ENCODE results near the gene SPOP. TPM values are rescaled to one million over a fixed set of nuclear protein-coding genes. Genes with fewer than 3 reads are reported as not detected.
A peak's percentile ranks its signal among the peaks of the same experiment; 100 is the strongest.

SPOP gene
- total and polyA plus RNA-seq, 9 of the 15 experiments (the other 6 are each of a cell fraction or from before 2014, with no cell fraction given), result 34.2 to 65.9 (median 39.7) TPM

DNA sequence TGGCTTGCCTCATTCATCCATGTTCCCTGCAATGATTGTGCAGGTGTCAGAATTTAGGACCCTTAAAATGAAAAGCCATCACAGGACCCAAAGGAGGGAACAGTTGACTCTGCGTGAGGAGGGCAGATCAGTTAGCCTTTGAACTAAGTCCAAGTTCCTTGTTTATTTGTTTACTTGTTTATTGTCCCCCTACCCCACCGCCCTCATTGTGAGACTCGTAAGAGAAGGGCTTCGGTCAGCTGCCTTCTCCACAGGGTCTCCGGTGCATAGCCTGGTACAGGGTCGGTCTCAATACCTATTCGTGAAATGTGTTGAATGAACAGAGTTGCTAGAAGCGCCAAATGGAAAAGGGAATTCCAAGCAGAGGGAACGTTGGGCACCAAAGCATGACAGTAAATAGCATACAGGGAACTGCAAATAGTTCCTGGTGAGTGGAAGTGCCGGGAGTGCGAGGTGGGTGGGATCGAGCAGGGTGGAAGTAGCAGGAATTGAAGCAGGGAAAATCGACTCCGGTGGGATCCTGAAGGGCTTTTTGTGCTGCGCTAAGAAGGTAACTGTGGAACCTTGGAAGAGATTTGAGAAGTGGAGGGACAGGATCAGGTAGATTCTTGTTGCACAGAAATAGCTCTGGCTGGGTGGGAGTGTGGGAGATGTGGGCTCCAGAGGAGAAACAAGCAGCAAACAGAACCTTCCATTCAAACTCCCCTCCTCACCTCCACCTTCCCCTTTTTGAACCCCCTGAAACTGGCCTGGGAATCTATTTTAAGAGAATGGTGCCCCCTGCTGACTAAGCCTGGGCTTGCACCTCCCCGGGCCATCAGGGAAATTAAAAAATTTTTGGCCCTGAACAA lies 17.2 kb upstream of the SPOP start (continued):
- TF ChIP-seq, protein P1, sequence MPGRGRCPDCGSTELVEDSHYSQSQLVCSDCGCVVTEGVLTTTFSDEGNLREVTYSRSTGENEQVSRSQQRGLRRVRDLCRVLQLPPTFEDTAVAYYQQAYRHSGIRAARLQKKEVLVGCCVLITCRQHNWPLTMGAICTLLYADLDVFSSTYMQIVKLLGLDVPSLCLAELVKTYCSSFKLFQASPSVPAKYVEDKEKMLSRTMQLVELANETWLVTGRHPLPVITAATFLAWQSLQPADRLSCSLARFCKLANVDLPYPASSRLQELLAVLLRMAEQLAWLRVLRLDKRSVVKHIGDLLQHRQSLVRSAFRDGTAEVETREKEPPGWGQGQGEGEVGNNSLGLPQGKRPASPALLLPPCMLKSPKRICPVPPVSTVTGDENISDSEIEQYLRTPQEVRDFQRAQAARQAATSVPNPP (IDR thresholded peaks at IDR 0.05; ENCODE audit: borderline replicate concordance, insufficient read depth, insufficient read length), result no peak
- TF ChIP-seq ARID2 (IDR thresholded peaks at IDR 0.05) (peak; percentile 90), COPS2 (conservative IDR thresholded peaks at IDR 0.05) (no peak), ZNF384 (IDR thresholded peaks at IDR 0.05; ENCODE audit: low read depth, low read length) (no peak), GABPA (tag; conservative IDR thresholded peaks at IDR 0.05; ENCODE audit: low read depth) (no peak), FOS (IDR thresholded peaks at IDR 0.05; ENCODE audit: extremely low read depth, insufficient read length) (no peak), ZNF436 (CRISPR knock-in tag; IDR thresholded peaks at IDR 0.05) (no peak), LEF1 (IDR thresholded peaks at IDR 0.05) (no peak), IFI16 (CRISPR knock-in tag; IDR thresholded peaks at IDR 0.05) (no peak), TAL1 (IDR thresholded peaks at IDR 0.05) (no peak), SRSF3 (IDR thresholded peaks at IDR 0.05; ENCODE audit: insufficient read depth, low read length) (no peak), ZNF217 (CRISPR knock-in tag; IDR thresholded peaks at IDR 0.05) (no peak)
- TF ChIP-seq, protein P2, sequence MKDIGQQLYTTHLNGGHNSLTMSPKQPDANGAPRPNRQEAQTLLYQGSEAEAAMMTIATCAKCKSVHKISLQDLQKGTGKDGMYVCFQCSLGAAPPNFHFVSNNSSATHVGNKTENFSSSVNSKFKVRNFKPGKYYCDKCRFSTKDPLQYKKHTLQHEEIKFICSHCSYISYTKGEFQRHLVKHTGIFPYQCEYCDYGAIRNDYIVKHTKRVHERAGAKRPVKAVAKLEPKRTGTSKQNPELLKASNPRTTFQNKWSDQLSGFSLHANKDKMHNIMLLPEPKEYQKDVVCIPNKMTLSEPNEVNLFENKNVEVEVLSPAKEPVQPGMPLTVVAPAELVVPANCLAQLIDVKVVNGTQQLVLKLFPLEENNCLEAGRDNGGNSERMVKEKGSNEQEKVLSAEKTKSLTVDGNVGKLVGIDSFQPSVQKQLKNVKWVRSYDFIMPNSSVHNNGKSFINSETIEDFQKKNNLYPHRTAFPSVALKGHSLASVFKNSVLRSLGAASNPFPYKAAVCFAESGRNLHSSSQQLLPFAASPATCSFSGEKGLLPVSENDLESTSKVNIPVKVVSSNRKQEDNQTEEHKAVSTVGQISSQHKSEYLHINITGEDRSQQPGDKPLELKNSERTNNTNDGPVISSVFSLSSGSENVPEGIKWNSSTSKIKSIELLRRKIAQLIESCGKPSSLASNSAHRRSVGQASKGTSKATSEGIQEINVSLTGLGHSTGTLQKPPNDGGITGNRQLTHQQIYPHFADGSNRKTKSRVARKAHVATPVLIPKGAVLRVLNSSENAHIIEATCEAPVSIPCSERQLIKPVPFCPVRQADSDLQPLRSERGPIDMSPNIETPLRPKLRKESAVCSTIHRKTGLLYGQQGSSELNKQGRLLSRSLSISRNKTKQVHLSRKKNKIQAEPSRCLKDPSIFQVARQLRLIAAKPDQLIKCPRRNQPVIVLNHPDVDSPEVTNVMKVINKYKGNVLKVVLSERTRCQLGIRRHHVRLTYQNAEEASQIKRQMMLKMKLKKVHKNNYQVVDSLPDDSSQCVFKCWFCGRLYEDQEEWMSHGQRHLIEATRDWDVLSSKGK (CRISPR knock-in tag; IDR thresholded peaks at IDR 0.05), result no peak
- TF ChIP-seq, protein P3, sequence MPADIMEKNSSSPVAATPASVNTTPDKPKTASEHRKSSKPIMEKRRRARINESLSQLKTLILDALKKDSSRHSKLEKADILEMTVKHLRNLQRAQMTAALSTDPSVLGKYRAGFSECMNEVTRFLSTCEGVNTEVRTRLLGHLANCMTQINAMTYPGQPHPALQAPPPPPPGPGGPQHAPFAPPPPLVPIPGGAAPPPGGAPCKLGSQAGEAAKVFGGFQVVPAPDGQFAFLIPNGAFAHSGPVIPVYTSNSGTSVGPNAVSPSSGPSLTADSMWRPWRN (IDR thresholded peaks at IDR 0.05; ENCODE audit: low read depth), result no peak
- TF ChIP-seq, protein P4, sequence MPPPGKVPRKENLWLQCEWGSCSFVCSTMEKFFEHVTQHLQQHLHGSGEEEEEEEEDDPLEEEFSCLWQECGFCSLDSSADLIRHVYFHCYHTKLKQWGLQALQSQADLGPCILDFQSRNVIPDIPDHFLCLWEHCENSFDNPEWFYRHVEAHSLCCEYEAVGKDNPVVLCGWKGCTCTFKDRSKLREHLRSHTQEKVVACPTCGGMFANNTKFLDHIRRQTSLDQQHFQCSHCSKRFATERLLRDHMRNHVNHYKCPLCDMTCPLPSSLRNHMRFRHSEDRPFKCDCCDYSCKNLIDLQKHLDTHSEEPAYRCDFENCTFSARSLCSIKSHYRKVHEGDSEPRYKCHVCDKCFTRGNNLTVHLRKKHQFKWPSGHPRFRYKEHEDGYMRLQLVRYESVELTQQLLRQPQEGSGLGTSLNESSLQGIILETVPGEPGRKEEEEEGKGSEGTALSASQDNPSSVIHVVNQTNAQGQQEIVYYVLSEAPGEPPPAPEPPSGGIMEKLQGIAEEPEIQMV (tag; conservative IDR thresholded peaks at IDR 0.05; ENCODE audit: low read depth), result no peak
- TF ChIP-seq, protein P5, sequence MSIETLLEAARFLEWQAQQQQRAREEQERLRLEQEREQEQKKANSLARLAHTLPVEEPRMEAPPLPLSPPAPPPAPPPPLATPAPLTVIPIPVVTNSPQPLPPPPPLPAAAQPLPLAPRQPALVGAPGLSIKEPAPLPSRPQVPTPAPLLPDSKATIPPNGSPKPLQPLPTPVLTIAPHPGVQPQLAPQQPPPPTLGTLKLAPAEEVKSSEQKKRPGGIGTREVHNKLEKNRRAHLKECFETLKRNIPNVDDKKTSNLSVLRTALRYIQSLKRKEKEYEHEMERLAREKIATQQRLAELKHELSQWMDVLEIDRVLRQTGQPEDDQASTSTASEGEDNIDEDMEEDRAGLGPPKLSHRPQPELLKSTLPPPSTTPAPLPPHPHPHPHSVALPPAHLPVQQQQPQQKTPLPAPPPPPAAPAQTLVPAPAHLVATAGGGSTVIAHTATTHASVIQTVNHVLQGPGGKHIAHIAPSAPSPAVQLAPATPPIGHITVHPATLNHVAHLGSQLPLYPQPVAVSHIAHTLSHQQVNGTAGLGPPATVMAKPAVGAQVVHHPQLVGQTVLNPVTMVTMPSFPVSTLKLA (conservative IDR thresholded peaks at IDR 0.05), result no peak
